IgD-negative memory B cell (primary cell): ENCODE measurements around the gene ZNF138. TPM values are rescaled to one million over a fixed set of nuclear protein-coding genes. Genes with fewer than 3 reads are reported as not detected.

ENCODE experiments used
- H3K27ac Mint-ChIP-seq, 3 donors: one replicate each; pipeline ENCODE4 v1.8.0; 2020 to 2022; ENCODE audit warnings: mild to moderate bottlenecking in 3 of 3, mixed read lengths in 3 of 3, moderate library complexity in 1 of 3
- H3K27me3 Mint-ChIP-seq: one replicate; pipeline ENCODE4 v1.8.0; 2021; ENCODE audit warnings: mixed read lengths
- H3K36me3 Mint-ChIP-seq: one replicate; pipeline ENCODE4 v1.8.0; 2020; ENCODE audit warnings: mild to moderate bottlenecking, mixed read lengths
- H3K4me1 Mint-ChIP-seq, 3 donors: one replicate each; pipeline ENCODE4 v1.8.0; 2020 to 2022; ENCODE audit warnings: mixed read lengths in 3 of 3, mild to moderate bottlenecking in 1 of 3
- H3K4me3 Mint-ChIP-seq, 4 donors: one replicate each; pipeline ENCODE4 v1.8.0; 2020 to 2022; ENCODE audit warnings: mild to moderate bottlenecking in 4 of 4, mixed read lengths in 4 of 4, moderate library complexity in 3 of 4
- H3K9me3 Mint-ChIP-seq, 3 donors: one replicate each; pipeline ENCODE4 v1.8.0; 2020 to 2021; ENCODE audit warnings: mixed read lengths in 3 of 3, mild to moderate bottlenecking in 1 of 3
- polyA plus RNA-seq: library from polyadenylated mRNA; unstranded; fragments of 300-500 nt; fragmentation: Illumina TruSeq; gene quantifications from one replicate; pipeline ENCODE4 v1.2.3, GENCODE V29; 2021

The ZNF138 gene
- polyA plus RNA-seq, 1 donor from 2014 or later: 16.0 TPM

- H3K9me3 Mint-ChIP-seq: peaks cover 0 to 8% (median 2%) of the 10 kb centered on the region in 3 donors
- peaks cover 20% of the 10 kb centered on the region for H3K27me3 Mint-ChIP-seq
- H3K27ac Mint-ChIP-seq: no peak overlapping the region
- H3K36me3 Mint-ChIP-seq: peaks cover 2% of the 10 kb centered on the region
- H3K4me3 Mint-ChIP-seq: no peak overlapping the region
- H3K4me1 Mint-ChIP-seq: peaks cover 0 to 5% (median 5%) of the 10 kb centered on the region in 3 donors
Measured at GRCh38 chr7:64875658-64876406, 81.6 kb downstream of the ZNF138 start.

GRCh38 chr7:64876792-64877713 is 82.8 kb downstream of the ZNF138 start:
- H3K27me3 Mint-ChIP-seq: peaks cover 26% of the 10 kb centered on the region
- peaks cover 0 to 4% (median 2%) of the 10 kb centered on the region in 3 donors for H3K9me3 Mint-ChIP-seq
- peak overlapping the region in 2 of 3 donors; percentile 60 to 95 for H3K27ac Mint-ChIP-seq
- H3K4me1 Mint-ChIP-seq: peaks cover 0 to 5% (median 5%) of the 10 kb centered on the region in 3 donors
- peak overlapping the region; percentile 48 to 85 (median 69) for H3K4me3 Mint-ChIP-seq
- peaks cover 2% of the 10 kb centered on the region for H3K36me3 Mint-ChIP-seq

- Mint-ChIP-seq H3K27ac (peak overlapping the region in 2 of 3 donors; percentile 60 to 95), H3K4me1 (peaks cover 3 to 5% (median 5%) of the 10 kb centered on the region in 3 donors), H3K4me3 (peak overlapping the region in 3 of 4 donors; percentile 46 to 82 (median 57)), H3K27me3 (peaks cover 31% of the 10 kb centered on the region), H3K36me3 (peaks cover 2% of the 10 kb centered on the region), H3K9me3 (peaks cover 0 to 4% (median 2%) of the 10 kb centered on the region in 3 donors)
Measured at GRCh38 chr7:64877714-64878610, 83.7 kb downstream of the ZNF138 start.

GRCh38 chr7:64878684-64879083 is 84.5 kb downstream of the ZNF138 start:
- Mint-ChIP-seq H3K27me3 (peaks cover 34% of the 10 kb centered on the region), H3K9me3 (peaks cover 0 to 5% (median 2%) of the 10 kb centered on the region in 3 donors), H3K36me3 (peaks cover 2% of the 10 kb centered on the region), H3K4me1 (peaks cover 3 to 6% (median 3%) of the 10 kb centered on the region in 3 donors), H3K27ac (no peak overlapping the region), H3K4me3 (peak overlapping the region in 1 of 4 donors; percentile 44)

- Mint-ChIP-seq H3K4me3 (peak overlapping the region in 1 of 4 donors; percentile 27), H3K36me3 (peaks cover 2% of the 10 kb centered on the region), H3K27ac (peak overlapping the region in 2 of 3 donors; percentile 28 to 39), H3K27me3 (peaks cover 29% of the 10 kb centered on the region), H3K9me3 (peaks cover 0 to 6% (median 2%) of the 10 kb centered on the region in 3 donors), H3K4me1 (peaks cover 2 to 11% (median 3%) of the 10 kb centered on the region in 3 donors)
Measured at GRCh38 chr7:64879086-64879730, 85.0 kb downstream of the ZNF138 start.

- peaks cover 33% of the 10 kb centered on the region for H3K27me3 Mint-ChIP-seq
- H3K36me3 Mint-ChIP-seq: peaks cover 2% of the 10 kb centered on the region
- peaks cover 2 to 11% (median 3%) of the 10 kb centered on the region in 3 donors for H3K4me1 Mint-ChIP-seq
- H3K9me3 Mint-ChIP-seq: peaks cover 0 to 8% (median 2%) of the 10 kb centered on the region in 3 donors
- peak overlapping the region in 2 of 4 donors; percentile 27 to 28 for H3K4me3 Mint-ChIP-seq
- peak overlapping the region in 2 of 3 donors; percentile 28 to 39 for H3K27ac Mint-ChIP-seq
Measured at GRCh38 chr7:64879800-64880199, 85.6 kb downstream of the ZNF138 start.

GRCh38 chr7:64880322-64881297 is 86.4 kb downstream of the ZNF138 start:
- Mint-ChIP-seq H3K9me3 (peaks cover 0 to 8% (median 0%) of the 10 kb centered on the region in 3 donors), H3K27ac (no peak overlapping the region), H3K27me3 (peaks cover 38% of the 10 kb centered on the region)

GRCh38 chr7:64881461-64882287 is 87.4 kb downstream of the ZNF138 start:
- Mint-ChIP-seq H3K27me3 (peaks cover 39% of the 10 kb centered on the region), H3K4me3 (peak overlapping the region in 1 of 4 donors; percentile 46), H3K36me3 (peaks cover 2% of the 10 kb centered on the region), H3K9me3 (peaks cover 0 to 6% (median 0%) of the 10 kb centered on the region in 3 donors), H3K27ac (no peak overlapping the region), H3K4me1 (peaks cover 2 to 11% (median 3%) of the 10 kb centered on the region in 3 donors)

More at GRCh38 chr7:64880322-64881297, 86.4 kb downstream of the ZNF138 start:
- peak overlapping the region in 1 of 4 donors; percentile 28 for H3K4me3 Mint-ChIP-seq
- H3K36me3 Mint-ChIP-seq: peaks cover 2% of the 10 kb centered on the region
- H3K4me1 Mint-ChIP-seq: peaks cover 2 to 11% (median 3%) of the 10 kb centered on the region in 3 donors

- peaks cover 43% of the 10 kb centered on the region for H3K27me3 Mint-ChIP-seq
- H3K27ac Mint-ChIP-seq: peak overlapping the region in 1 of 3 donors; percentile 16
- H3K4me1 Mint-ChIP-seq: peaks cover 2 to 11% (median 3%) of the 10 kb centered on the region in 3 donors
- H3K9me3 Mint-ChIP-seq: peaks cover 0 to 4% (median 0%) of the 10 kb centered on the region in 3 donors
- H3K36me3 Mint-ChIP-seq: peaks cover 2% of the 10 kb centered on the region
- peak overlapping the region; percentile 40 to 89 (median 63) for H3K4me3 Mint-ChIP-seq
Measured at GRCh38 chr7:64882341-64883112, 88.3 kb downstream of the ZNF138 start.
